H9 (cell line): ENCODE data around the gene VGLL2. TPM values are rescaled to one million over a fixed set of nuclear protein-coding genes. Genes with fewer than 3 reads are reported as not detected.

Experiments used
- DNase-seq: peaks from one replicate; pipeline ENCODE4 v3.0.0-alpha.2; 2017
- H2AFZ ChIP-seq: one replicate; pipeline ENCODE4 v1.6.1; 2013; ENCODE audit warnings: mild to moderate bottlenecking, low read length, control low read depth, moderate library complexity
- H2AK5ac ChIP-seq: 2 replicates; pipeline ENCODE4 v1.6.1; 2013; ENCODE audit warnings: low read length, control low read depth, mixed read lengths; ENCODE audit not compliant: insufficient read length
- H2BK120ac ChIP-seq: one replicate; pipeline ENCODE4 v1.6.1; 2013; ENCODE audit warnings: low read depth, mild to moderate bottlenecking, low read length, control low read depth, inconsistent platforms; ENCODE audit not compliant: poor library complexity, severe bottlenecking
- H2BK12ac ChIP-seq: 2 replicates; pipeline ENCODE4 v1.6.1; 2013; ENCODE audit warnings: low read length, control low read depth, mixed read lengths, low read depth; ENCODE audit not compliant: insufficient read length
- H2BK15ac ChIP-seq: 2 replicates; pipeline ENCODE4 v1.6.1; 2013; ENCODE audit warnings: low read depth, low read length, control low read depth
- H2BK20ac ChIP-seq: one replicate; pipeline ENCODE4 v1.6.1; 2013; ENCODE audit warnings: low read depth, mild to moderate bottlenecking, low read length, control low read depth, inconsistent platforms; ENCODE audit not compliant: poor library complexity, severe bottlenecking
- H2BK5ac ChIP-seq: 2 replicates; pipeline ENCODE4 v1.6.1; 2013; ENCODE audit warnings: low read length, control low read depth, mixed read lengths; ENCODE audit not compliant: insufficient read length
- H3K14ac ChIP-seq: 2 replicates; pipeline ENCODE4 v1.6.1; 2013; ENCODE audit warnings: low read length, control low read depth; ENCODE audit not compliant: insufficient read depth
- H3K18ac ChIP-seq: 2 replicates; pipeline ENCODE4 v1.6.1; 2013; ENCODE audit warnings: low read depth, mild to moderate bottlenecking, mixed read lengths, low read length, control low read depth; ENCODE audit not compliant: insufficient read length
- H3K23ac ChIP-seq: 2 replicates; pipeline ENCODE4 v1.6.1; 2013; ENCODE audit warnings: low read length, control low read depth, mixed read lengths, low read depth; ENCODE audit not compliant: insufficient read length
- H3K23me2 ChIP-seq: 2 replicates; pipeline ENCODE4 v1.6.1; 2013; ENCODE audit warnings: low read depth, mild to moderate bottlenecking, mixed read lengths, low read length, control low read depth; ENCODE audit not compliant: insufficient read length, poor library complexity, severe bottlenecking
- H3K27ac ChIP-seq: 2 replicates; pipeline ENCODE4 v1.5.1; 2013; ENCODE audit warnings: low read length, control low read depth, mixed read lengths, low read depth; ENCODE audit not compliant: insufficient read length
- H3K27me3 ChIP-seq: 2 replicates; pipeline ENCODE4 v1.6.1; 2013; ENCODE audit warnings: low read length, control low read depth, inconsistent platforms; ENCODE audit not compliant: insufficient read depth
- H3K4ac ChIP-seq: 2 replicates; pipeline ENCODE4 v1.6.1; 2013; ENCODE audit warnings: low read depth, mild to moderate bottlenecking, control low read depth, inconsistent platforms, low read length, moderate library complexity
- H3K4me1 ChIP-seq: 2 replicates; pipeline ENCODE4 v1.6.1; 2013; ENCODE audit warnings: low read length, control low read depth, inconsistent platforms; ENCODE audit not compliant: insufficient read depth
- H3K4me2 ChIP-seq: 2 replicates; pipeline ENCODE4 v1.6.1; 2013; ENCODE audit warnings: low read length, control low read depth, mixed read lengths; ENCODE audit not compliant: insufficient read length, insufficient read depth
- H3K56ac ChIP-seq: 2 replicates; pipeline ENCODE4 v1.6.1; 2013; ENCODE audit warnings: low read depth, mild to moderate bottlenecking, mixed read lengths, low read length, control low read depth; ENCODE audit not compliant: insufficient read length
- H3K79me1 ChIP-seq: 2 replicates; pipeline ENCODE4 v1.6.1; 2013; ENCODE audit warnings: low read depth, mild to moderate bottlenecking, moderate library complexity, low read length, control low read depth, inconsistent platforms; ENCODE audit not compliant: insufficient read depth, poor library complexity, severe bottlenecking
- H3K79me2 ChIP-seq: 2 replicates; pipeline ENCODE4 v1.6.1; 2013; ENCODE audit warnings: low read length, control low read depth, inconsistent platforms; ENCODE audit not compliant: insufficient read depth
- H3K9ac ChIP-seq: 2 replicates; pipeline ENCODE4 v1.6.1; 2013; ENCODE audit warnings: low read length, control low read depth, mixed read lengths; ENCODE audit not compliant: insufficient read length; ENCODE audit errors: extremely low read depth
- H3K9me3 ChIP-seq: one replicate; pipeline ENCODE4 v1.6.1; 2013; ENCODE audit warnings: low read depth, low read length, inconsistent platforms; ENCODE audit not compliant: control insufficient read depth
- H3T11ph ChIP-seq: one replicate; pipeline ENCODE4 v1.6.1; 2013; ENCODE audit warnings: mild to moderate bottlenecking, low read length, control low read depth, inconsistent platforms
- H4K20me1 ChIP-seq: one replicate; pipeline ENCODE4 v1.6.1; 2013; ENCODE audit not compliant: control insufficient read depth, insufficient read length, insufficient read depth
- H4K5ac ChIP-seq: 2 replicates; pipeline ENCODE4 v1.6.1; 2013; ENCODE audit warnings: low read depth, mild to moderate bottlenecking, mixed read lengths, low read length, control low read depth; ENCODE audit not compliant: insufficient read length
- H4K8ac ChIP-seq: replicated peaks from 2 replicates; pipeline ENCODE4 v1.6.1; 2013; ENCODE audit warnings: low read length, control low read depth, mixed read lengths, low read depth; ENCODE audit not compliant: insufficient read length
- H4K91ac ChIP-seq: 2 replicates; pipeline ENCODE4 v1.6.1; 2013; ENCODE audit warnings: low read depth, mild to moderate bottlenecking, moderate library complexity, mixed read lengths, low read length, control low read depth; ENCODE audit not compliant: insufficient read length
- H3K27ac Mint-ChIP-seq, 3 experiments: 2 replicates in 2 of 3; 3 replicates in 1 of 3; pipeline ENCODE4 v1.8.0; 2020 to 2021; ENCODE audit warnings: mixed read lengths in 3 of 3, mild to moderate bottlenecking in 1 of 3, moderate library complexity in 1 of 3
- H3K27me3 Mint-ChIP-seq: 2 replicates; pipeline ENCODE4 v1.8.0; 2021; ENCODE audit warnings: low read depth, mild to moderate bottlenecking, moderate library complexity, mixed read lengths
- H3K36me3 Mint-ChIP-seq, 3 experiments: 2 replicates in 2 of 3; 3 replicates in 1 of 3; pipeline ENCODE4 v1.8.0; 2020 to 2021; ENCODE audit warnings: low read depth in 3 of 3, mixed read lengths in 3 of 3; ENCODE audit not compliant: insufficient read depth in 1 of 3
- H3K4me1 Mint-ChIP-seq, 2 experiments: 2 replicates each; pipeline ENCODE4 v1.8.0; 2020; ENCODE audit warnings: mixed read lengths in 2 of 2
- H3K4me3 Mint-ChIP-seq, 2 experiments: 2 replicates in 1 of 2; 3 replicates in 1 of 2; pipeline ENCODE4 v1.8.0; 2020 to 2021; ENCODE audit warnings: mild to moderate bottlenecking in 2 of 2, mixed read lengths in 2 of 2, moderate library complexity in 1 of 2
- H3K9me3 Mint-ChIP-seq, 2 experiments: 2 replicates in 1 of 2; 3 replicates in 1 of 2; pipeline ENCODE4 v1.8.0; 2020; ENCODE audit warnings: mild to moderate bottlenecking in 2 of 2, mixed read lengths in 2 of 2, moderate library complexity in 1 of 2
- CTCF ChIP-seq: fragments of 200-600 bp; sonication (generic); conservative IDR thresholded peaks from 3 replicates; pipeline ENCODE4 v1.8.0; 2021; ENCODE audit warnings: antibody characterized with exemption, mild to moderate bottlenecking
- WGBS: extraction: QIAGEN DNeasy Blood & Tissue Kit; methylation state at CpG from one replicate; pipeline ENCODE4 v1.1.7; 2013; ENCODE audit warnings: missing lambda C conversion rate, low lambda C conversion rate, mixed read lengths; ENCODE audit not compliant: insufficient read length; ENCODE audit errors: extremely low coverage; 5-methylcytosine and 5-hydroxymethylcytosine counted together
- total RNA-seq: library from RNA; stranded (reverse); gene quantifications from 2 replicates; pipeline ENCODE4 v1.2.1, GENCODE V29; 2021

The VGLL2 gene
- total RNA-seq, 1 experiment from 2014 or later = not detected

GRCh38 chr6:117263353-117263927 lies 1.9 kb upstream of the VGLL2 start:
- Mint-ChIP-seq H3K27ac (no peak overlapping the region), H3K36me3 (no peaks in the 10 kb centered on the region; a peak in 1 of 7 replicates), H3K4me3 (peak overlapping the region in 1 of 2 experiments; percentile 26; a peak in 1 of 5 replicates), H3K27me3 (peaks cover 84% of the 10 kb centered on the region), H3K9me3 (no peaks in the 10 kb centered on the region; a peak in 1 of 5 replicates), H3K4me1 (peaks cover 16 to 27% of the 10 kb centered on the region in 2 experiments)
- DNase-seq = no peak
- Histone ChIP-seq H3K9ac (no peak overlapping the region), H2AK5ac (no peak overlapping the region), H3K56ac (no peak overlapping the region), H2BK12ac (no peak overlapping the region), H3K4me2 (no peak overlapping the region), H3K79me1 (no peaks in the 10 kb centered on the region), H3K4me1 (no peaks in the 10 kb centered on the region), H3K27ac (no peak overlapping the region), H4K91ac (no peak overlapping the region), H3K27me3 (peaks cover 50% of the 10 kb centered on the region), H4K20me1 (no peaks in the 10 kb centered on the region), H3K9me3 (no peaks in the 10 kb centered on the region), H4K8ac (no peak overlapping the region), H3T11ph (no peak overlapping the region), H3K23ac (no peak overlapping the region), H3K79me2 (no peaks in the 10 kb centered on the region), H3K18ac (no peak overlapping the region), H2BK5ac (no peak overlapping the region), H3K23me2 (peaks cover 12% of the 10 kb centered on the region), H4K5ac (no peak overlapping the region), H2BK20ac (no peak overlapping the region), H3K4ac (no peak overlapping the region), H2BK15ac (no peak overlapping the region), H2BK120ac (no peak overlapping the region), H2AFZ (no peak overlapping the region), H3K14ac (no peak overlapping the region)
- WGBS = no CpG with 5 or more reads among the region's 27 CpGs
- TF ChIP-seq CTCF = no peak
